Stimulated activated CD4-positive, alpha-beta T cell treated with anti-CD3 and anti-CD28 coated beads, Interleukin-12 subunit alpha, Interleukin-12 subunit beta, amount 100 ng/mL, for 4 hours (primary cell): ENCODE results near the gene CYSRT1.

Experiments
- DNase-seq: peaks from one replicate; pipeline ENCODE4 v3.0.0-alpha.2; 2020

Gene CYSRT1

GRCh38 chr9:137213160-137214060 is 11.6 kb upstream of the CYSRT1 start:
- no peak for DNase-seq

- DNase-seq, result no peak
Measured at GRCh38 chr9:137214620-137215019, 10.4 kb upstream of the CYSRT1 start.

- DNase-seq, result no peak
Measured at GRCh38 chr9:137215196-137215986, 9.6 kb upstream of the CYSRT1 start.

- no peak for DNase-seq
Measured at GRCh38 chr9:137216188-137216965, 8.6 kb upstream of the CYSRT1 start.

GRCh38 chr9:137217276-137218211 is 7.4 kb upstream of the CYSRT1 start:
- no peak for DNase-seq

- DNase-seq, result no peak
Measured at GRCh38 chr9:137218212-137218753, 6.7 kb upstream of the CYSRT1 start.

GRCh38 chr9:137218754-137219271 is 6.2 kb upstream of the CYSRT1 start:
- DNase-seq, result no peak

GRCh38 chr9:137219757-137220316 is 5.1 kb upstream of the CYSRT1 start:
- no peak for DNase-seq

GRCh38 chr9:137220317-137221094 is 4.5 kb upstream of the CYSRT1 start:
- DNase-seq, result no peak

GRCh38 chr9:137221095-137221505 is 3.9 kb upstream of the CYSRT1 start:
- DNase-seq, result no peak

GRCh38 chr9:137221506-137222111 is 3.4 kb upstream of the CYSRT1 start:
- DNase-seq, result no peak

GRCh38 chr9:137222190-137223077 is 2.5 kb upstream of the CYSRT1 start, which contains the start of gene RNF208:
Gene RNF208, minus strand, starts transcription at chr9:137222240. Its CDS starts 1,028 bp downstream, at chr9:137221212.
- no peak for DNase-seq

- DNase-seq, result peak; percentile 99
Measured at GRCh38 chr9:137223078-137223970, 1.6 kb upstream of the CYSRT1 start.

GRCh38 chr9:137225699-137226331 is 841 bp downstream of the CYSRT1 start:
- DNase-seq, result no peak

GRCh38 chr9:137226338-137227053 is 1.5 kb downstream of the CYSRT1 start:
- DNase-seq, result no peak
